COR-L47 (cell line): ENCODE data around the gene PER2.
A peak's percentile ranks its signal among the peaks of the same experiment; 100 is the strongest.

ENCODE experiments used
- DNase-seq: peaks from one replicate; lab custom pipeline; 2025; lab: John Stamatoyannopoulos, UW

PER2 gene

DNA sequence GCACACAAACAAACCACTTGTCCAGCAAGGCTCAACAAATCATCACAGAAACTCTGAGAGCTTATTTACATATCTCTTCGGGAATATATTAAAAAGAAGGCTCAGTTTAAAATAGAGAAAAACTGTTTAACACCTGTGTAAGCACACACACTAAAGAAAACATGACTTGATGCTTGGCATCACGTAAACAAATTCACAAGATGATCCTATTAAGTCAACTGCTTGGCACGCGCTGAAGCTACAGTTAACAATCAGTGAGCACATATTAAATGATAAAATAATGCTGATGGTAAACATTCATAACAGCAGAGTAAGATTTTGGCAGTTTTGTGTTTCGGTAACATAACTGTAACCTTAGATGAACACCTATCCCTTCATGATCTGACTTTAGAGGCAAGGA, 44.3 kb downstream of the PER2 start:
- DNase-seq, result no peak

DNA sequence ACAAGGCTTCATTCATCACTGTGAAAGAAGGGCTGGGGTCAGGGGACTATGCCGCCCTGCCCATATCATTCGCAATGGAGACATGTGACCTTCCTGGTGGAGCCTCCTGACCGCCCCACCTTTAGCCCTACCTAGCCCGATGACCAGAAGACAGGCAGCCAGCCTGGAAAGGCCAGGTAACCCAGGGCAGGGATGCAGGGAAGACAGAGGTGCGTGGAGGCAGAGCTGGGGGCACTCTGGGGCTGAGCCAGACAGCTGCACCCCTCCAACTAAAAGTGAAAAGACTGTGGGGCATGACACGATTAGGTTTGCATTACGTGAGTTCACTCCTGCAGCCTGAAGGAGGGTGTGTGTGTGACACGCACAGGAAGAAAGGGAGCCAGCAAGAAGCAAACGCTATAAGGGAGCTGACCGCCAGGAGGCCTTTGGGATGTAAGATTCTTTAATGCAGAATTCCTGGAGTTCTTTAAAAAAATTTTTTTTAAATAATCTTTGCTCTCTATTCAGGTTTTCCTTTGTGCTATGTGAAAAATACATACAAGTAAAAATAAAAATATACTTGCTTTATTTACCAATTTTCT, 44.8 kb downstream of the PER2 start:
- no peak for DNase-seq

DNA sequence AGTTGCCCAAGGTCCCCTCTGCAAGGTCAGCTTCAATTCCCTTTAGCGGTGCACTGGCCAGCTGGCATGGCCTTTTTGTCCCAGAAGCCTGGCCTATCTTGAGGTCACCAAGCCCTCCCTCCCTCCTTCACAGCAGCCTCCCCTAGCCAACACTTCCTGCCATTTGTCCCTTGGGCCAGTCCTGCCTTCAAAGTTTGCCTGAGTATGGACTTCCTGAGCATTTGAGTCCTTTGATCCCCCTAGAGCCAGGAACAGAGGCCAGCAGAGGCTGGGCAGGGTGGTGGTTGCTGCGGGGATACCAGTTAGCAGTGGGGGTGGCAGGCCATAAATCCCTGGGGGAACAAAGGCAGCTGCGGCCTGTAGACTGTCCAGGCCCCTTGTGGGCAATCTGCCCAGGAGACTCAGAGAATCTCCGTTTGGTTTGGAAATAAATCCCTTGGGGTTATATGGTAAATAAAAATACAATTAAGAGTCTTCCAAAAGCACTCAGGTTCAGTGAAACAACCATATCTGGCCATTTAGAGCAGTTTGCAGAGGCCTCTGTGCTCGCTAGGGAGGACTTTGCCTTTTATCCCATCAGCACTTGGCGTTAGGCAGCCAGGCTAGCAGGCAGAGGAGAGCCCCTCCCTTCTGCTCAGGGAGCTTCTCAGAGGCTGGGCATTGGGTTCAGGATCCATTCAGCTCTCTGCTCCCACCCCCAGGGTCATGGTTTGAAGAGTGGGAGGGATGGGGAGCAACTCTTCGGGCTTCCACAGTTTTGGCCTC, 45.5 kb downstream of the PER2 start:
- peak; percentile 46 for DNase-seq

DNA sequence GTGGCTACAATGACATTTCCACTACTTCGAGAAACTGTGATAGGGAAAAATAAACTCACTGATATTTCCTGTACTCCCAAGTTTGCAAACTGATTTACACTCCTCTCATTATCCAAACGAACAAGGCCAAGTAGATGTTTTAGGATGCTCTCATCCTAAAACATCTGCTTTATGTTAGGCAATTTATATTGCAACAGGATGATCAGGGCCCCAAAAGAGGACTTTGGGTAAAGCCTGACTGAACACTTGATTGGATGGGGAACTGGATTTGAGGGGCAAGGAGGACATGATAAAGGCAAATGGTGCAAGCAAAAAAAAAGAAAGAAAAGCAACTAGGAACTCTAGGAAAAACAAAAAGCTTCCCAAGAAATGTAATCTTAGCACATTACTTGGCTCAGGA, 46.4 kb downstream of the PER2 start:
- no peak for DNase-seq

DNA sequence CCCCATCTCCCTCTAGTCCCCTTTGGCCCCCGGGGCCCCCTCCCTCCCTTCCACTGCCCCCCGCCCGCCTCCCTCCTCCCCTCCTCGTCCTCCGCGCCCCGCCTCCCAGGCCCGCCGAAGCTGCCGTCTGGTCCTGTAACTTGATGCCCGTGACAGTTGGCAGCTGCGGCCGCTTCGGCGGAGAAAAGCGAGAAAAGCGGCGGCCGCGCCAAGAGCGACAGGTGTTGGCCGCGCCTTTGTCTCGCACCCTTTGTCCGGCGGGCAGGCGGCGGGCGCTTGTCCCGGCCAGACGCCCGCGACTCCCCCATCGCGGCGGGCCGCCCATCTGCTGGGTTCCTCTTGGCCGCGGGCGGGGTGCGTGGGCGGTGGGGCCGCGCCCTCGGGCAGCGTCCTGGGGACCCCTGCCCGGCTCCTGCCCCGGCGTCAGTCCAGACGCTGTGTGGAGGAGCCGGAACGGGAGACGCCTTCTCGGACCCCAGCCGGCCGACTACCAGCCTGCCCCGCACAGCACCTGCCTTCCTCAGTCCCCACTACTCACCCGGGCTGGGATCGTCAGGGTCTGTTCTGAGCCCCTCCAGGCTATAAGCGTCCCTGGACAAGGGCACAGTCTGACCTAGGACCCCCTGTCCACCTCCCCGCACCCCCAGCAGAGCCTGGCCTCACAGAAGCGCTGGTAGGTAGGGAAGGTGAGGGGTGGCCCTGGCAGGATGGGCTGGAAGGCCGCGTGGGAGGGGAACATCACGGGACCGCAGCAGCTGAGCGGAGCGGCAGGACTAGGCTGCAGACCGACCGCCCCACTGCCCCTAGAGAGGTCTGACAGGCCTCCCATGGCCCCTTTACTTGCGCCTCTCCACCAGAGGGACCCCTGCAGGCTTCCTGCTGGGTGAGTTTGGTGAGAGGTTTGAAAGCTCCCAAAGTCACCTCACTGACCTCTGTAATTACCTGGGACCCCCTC, 47.4 kb downstream of the PER2 start:
- DNase-seq, result peak; percentile 73

DNA sequence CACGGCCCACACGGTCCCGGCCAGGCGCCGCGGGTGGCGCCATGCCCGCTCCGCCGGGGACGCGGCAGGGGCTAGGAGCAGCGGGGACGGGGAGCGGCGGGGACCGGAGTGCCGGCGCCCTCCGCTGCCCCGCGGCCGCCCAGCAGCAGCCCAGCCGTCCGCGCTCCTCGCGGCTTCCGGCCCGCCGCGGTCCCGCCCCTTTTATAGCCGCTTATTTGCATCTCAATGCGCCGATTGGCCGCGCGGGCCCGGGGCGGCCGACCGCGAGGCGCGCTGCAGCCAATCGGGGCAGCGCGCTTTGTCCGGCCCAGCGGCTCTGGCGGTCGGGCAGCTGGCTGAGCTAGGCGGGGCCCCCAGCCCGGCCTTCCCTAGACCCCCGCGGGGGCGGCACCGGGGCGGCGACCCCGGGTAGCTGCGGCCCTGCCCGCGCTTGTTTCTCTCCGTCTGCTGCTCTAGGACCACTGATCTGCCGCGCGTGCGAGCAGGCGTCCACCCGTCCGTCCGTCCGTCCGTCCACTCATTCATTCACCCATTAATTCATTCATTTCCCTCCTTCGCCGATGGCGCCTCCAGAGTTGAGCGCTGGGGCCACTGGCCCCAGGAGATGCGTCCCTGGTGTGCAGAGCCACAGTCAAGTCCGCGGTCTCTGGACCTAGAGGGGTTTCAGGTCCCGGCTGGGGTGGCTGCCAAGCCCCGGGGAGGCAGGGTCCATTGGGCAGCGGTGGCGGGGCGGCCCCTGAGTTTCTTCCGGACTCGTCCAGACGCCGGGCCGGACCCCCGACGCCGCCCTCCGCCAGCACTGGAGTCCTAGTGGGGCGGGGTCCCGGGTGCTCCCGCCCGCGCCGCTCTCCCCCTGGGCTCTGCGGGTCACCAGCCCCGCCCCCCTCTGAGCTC, 48.3 kb downstream of the PER2 start, which contains the start of gene HES6:
Gene HES6, minus strand, starts transcription at position 176 of the 894 bp plus-strand sequence. Its CDS starts 133 bp downstream, at position 43.
- peak; percentile 75 for DNase-seq

DNA sequence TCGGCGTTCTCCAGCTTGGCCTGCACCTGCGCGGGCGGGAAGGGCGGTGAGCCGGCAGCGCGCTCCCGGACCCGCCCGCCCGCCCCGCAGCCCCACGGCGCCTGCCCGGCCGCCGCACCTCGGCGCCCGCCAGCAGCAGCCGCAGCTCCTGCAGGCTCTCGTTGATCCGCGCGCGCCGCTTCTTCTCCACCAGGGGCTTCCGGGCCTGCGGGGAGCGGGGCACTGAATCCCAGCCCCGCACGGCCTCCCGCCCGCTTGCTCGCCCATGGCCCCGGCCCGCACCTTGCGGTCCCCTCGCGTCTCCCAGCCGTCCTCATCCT, 48.9 kb downstream of the PER2 start:
- DNase-seq, result no peak

DNA sequence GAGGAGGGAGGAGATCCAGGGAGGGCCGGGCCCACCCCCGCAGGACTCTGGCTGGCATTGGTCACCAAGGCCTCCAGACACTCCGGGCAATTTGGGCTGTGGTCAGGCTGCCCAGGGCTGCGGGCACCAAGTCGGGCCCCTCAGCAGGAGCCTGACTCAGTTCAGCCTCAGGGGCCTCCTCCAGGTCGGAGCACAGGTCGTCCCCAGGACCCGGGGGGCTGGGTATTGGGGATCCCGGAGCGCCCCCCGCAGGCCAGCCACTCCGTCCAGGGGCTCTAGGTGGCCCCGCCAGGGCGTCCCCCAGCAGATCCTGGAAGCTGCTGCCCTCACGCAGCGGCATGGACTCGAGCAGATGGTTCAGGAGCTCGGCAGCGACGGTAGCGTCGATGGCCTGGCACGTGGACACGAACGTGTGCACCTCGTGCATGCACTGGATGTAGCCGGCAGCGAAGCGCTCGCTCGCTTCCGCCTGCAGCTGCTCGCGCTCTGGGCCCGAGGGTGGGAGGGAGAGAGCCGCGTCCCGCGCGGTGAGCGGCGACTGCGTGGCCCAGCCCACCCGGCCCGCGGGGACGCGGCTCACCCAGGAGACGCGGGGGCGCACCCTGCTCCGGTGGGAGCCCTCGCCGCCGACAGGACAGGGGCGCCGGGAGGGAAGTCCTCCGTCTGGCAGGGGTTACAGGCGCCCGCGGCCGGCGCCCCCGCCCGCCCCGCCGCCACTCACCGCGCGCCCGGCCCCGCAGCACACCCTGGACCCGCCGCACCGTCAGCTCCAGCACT, 49.5 kb downstream of the PER2 start:
- peak; percentile 68 for DNase-seq

DNA sequence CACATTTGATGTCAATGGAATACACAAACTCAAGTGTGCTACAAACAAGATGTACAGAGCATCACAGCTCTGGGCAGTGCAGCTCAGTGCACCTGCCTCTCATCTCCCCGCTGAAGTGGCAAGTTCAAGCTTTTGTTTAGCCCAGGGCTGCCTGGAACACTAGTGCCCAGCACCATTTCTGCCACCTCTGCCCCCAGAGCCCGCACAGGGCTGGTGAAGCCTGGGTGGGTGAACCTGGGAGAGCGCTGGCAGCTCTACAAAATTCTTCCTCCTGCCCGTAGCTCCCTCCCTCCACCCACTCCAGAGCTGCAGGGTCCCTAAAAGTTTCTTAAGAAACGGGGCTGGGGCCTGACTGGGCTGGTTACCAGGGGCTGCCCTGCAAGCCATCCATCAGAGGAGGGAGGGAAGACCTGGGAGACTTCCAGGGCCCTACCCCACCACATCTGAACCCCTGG, 50.1 kb downstream of the PER2 start:
- no peak for DNase-seq

DNA sequence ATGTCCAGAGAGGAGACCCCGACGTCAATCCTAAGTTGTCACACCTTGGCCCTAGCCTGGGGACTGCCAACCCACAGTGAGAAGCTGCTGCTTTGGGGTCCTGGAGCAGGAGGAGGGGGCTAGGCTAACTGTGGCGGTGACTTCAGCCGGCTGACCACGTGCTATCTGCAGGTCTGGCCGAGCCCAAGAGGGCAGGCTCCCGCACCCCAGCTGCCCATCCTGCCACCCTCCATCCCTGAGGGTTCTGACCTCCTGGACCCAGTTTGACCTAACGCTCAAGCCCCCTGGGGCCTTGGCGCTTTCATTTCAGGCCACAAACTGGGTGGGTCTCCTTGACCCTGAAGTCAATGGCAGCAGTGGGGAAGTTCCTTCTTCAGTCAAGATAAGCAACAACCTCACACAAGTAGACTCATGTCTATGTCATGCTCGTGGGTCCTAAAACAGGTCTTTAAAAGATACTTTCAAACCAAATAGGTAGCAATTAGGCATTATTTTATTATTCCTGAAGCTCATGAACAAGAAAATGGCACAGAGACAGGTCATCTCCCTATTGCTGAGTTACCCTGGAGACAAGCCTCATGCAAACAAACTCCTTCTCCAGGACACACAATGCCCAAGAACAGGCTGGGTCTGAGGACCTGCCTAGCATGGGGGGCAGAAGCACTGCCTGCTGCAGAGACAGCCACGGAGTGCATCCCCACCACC, 50.8 kb downstream of the PER2 start:
- no peak for DNase-seq

DNA sequence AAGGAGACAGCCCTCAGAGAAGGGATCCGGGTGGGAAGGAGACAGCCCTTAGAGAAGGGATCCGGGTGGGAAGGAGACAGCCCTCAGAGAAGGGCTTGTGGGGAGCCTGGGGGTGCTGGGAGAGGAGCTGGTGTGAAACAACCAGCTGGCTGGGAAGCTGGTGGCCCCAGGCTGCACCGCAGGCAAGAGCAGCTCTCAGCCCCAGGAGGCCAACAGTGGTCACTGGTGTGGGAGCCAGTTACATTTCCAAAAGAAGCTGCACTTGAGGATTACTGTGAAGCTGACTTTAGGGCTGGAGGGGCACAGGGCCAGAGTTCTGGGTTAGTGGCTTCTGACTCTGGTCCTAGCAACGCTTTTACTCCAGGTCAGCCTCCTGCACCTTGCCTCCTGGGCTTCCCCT, 51.8 kb downstream of the PER2 start:
- DNase-seq, result no peak

DNA sequence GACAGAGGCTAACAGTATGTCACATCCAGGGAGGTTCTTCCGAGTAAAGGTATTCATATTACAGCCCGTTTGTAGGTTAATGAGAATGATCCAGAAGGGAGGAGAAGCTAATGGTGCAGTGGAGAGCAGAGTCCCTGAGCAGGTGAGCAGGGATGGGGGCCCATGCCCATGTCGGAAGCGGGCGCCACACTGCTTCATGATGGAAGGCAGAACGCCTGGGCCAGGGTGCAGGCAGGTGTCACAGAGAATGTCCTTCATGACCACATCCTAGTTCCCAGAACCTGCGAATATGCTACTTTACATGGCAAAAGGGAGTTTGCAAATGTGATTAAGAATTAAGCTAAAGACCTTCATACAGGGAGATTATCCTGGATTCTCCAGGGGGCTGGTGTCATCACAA, 52.6 kb downstream of the PER2 start:
- DNase-seq, result no peak

DNA sequence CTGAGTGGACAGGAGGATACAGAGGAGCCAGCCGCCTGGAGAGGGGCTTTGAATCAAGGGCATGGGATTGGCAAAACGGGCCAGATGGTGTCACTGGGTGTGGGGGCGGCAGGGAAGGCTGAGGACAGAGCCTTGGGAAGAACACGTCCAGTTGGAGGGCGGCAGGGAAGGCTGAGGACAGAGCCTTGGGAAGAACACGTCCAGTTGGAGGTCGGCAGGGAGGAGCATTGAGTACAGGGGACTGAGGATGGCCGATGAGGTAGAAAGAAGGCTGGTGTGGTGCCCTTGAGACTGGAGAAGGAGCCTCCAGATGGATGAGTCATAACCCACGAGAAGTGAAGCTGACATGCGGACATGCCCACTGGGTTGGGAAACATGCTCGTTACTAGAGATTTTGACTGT, 53.1 kb downstream of the PER2 start:
- no peak for DNase-seq

DNA sequence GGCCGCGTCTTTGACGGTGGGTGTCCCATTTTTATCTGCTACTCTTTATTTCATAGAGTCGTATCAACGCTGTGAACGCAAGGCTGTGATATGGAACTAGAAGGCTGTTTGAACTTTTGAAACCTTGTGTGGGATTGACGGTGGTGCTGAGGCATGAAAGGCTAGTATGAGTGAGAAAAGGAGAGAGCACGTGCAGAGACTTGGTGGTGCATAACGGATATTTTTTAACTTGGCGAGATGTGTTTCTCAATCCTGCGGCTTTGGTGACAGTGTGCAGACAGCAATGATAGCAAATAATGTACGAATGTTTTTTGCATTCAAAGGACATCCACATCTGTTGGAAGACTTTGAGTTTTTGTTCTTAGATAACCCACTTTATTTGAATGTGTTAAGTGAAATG, 54.8 kb downstream of the PER2 start:
- DNase-seq, result no peak

DNA sequence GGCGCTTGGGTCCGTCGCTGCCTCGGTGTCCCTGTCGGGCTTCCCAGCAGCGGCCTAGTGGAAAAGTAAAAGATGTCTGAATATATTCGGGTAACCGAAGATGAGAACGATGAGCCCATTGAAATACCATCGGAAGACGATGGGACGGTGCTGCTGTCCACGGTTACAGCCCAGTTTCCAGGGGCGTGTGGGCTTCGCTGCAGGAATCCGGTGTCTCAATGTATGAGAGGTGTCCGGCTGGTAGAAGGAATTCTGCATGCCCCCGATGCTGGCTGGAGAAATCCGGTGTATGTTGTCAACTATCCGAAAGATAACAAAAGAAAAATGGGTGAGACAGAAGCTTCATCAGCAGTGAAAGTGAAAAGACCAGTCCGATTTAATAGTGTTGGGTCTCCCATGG, 56.6 kb downstream of the PER2 start:
- no peak for DNase-seq

DNA sequence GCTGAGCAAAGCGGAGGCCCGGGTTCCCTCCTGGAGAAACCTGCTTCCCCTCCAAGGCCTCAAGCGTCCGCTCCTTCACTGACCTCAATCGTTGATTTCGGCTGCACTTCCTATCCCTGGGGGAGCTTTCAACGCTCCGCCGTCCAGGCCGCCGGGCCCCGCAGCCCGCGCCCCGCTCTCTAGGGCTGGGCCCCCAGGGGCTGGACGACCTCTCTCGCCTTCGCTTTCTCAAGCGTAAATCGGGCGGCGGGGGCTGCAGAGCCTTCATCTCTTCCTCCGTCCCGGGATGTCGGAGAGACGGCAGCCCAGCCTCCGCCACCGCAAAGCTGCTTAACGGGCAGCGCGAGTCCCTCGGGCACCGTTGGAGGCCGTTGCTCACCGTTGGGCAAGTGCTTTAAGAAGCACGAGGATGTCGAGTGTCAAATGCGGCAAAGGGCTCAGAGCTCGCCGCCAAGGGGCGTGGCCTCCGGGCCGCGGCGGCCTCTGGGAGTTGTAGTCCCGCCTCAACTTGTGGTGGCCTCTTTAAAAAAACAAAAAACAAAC, 57.1 kb downstream of the PER2 start:
- no peak for DNase-seq

DNA sequence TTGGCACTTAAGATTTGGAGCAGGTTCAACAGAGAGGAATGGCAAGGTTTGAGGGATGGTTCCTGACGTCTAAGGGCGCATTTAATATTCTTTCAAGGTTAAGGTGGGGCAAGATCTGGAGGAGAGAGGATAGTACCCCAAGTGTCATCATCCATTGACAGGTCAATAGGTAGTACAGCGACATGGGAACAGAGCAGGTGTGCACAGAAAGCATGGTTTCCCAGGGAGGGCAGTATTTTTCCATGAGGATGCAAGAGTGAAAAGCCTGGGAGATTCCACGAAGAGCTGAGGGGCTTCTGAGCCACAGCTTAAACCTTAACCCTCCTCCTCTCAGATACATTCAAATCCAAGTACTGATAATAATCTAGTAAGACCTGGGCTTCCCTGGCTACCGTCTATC, 57.7 kb downstream of the PER2 start:
- no peak for DNase-seq

DNA sequence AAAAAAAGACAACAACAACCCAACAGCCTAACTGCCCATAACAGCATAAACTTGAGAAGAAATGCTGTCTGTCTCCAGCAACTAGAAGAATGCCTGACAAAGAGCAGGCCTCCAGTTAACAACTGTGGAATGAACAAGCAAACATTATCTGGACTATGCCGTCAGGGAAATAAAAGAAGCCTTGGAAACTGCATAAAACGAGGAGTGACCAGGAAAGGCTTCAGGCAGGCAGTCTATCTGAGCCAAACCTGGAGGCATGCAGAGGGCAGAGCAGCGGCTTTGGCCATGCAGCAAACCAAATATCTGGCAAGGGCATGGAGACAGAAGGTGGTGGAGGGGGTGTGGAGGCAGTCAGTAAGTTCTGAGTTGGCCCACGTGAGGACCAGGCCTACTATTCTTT, 59.7 kb downstream of the PER2 start:
- no peak for DNase-seq

DNA sequence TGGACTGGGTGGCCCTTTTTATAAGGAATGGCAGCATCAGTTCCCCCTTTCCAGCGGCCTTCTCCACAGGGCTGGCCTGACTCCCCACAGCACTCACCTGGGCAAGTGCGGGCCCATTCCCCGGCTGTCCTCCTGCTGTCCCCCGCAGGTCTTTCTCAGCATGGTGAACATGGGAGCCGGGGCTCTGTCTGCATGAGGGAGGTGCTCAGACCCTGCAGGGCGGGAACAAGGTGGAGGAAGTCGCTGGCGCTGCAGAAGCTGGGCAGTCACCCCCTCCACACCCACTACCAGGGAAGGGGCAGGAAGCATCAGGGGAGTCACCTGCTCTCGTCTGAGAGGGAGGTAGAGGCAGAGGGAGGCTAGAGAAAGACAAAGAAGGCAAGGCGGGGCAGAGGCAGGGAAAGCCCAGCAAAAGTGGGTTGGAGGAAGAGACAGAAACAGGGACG, 60.8 kb downstream of the PER2 start:
- no peak for DNase-seq
